ENCODE measurements around the gene HES6.

Gene HES6

DNA sequence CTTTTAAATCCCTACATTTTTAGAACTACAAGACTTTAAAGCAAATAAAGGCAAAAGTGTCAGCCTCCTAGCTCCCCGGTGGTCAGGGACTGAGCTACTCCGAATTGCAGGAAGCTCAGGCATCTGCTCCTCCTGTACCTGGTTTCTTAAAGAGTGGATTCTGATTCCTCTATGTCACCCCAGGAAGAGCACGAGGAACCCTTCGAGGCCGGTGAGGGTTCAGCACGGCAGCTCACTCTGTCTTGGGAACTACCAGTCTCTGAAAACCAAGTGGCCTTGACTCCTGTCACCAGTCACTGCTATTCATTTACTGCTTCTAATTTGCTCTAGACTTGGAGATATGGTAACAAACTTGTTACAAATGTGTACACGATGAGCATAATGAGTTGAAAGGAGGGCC is 46.3 kb upstream of the HES6 start:
- TF ChIP-seq, protein P1, sequence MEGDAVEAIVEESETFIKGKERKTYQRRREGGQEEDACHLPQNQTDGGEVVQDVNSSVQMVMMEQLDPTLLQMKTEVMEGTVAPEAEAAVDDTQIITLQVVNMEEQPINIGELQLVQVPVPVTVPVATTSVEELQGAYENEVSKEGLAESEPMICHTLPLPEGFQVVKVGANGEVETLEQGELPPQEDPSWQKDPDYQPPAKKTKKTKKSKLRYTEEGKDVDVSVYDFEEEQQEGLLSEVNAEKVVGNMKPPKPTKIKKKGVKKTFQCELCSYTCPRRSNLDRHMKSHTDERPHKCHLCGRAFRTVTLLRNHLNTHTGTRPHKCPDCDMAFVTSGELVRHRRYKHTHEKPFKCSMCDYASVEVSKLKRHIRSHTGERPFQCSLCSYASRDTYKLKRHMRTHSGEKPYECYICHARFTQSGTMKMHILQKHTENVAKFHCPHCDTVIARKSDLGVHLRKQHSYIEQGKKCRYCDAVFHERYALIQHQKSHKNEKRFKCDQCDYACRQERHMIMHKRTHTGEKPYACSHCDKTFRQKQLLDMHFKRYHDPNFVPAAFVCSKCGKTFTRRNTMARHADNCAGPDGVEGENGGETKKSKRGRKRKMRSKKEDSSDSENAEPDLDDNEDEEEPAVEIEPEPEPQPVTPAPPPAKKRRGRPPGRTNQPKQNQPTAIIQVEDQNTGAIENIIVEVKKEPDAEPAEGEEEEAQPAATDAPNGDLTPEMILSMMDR (IDR thresholded peaks at IDR 0.05; ENCODE audit: insufficient read depth, low read length, poor library complexity, severe bottlenecking) = no peak
- no peak for TF ChIP-seq EZH2phosphoT487 (conservative IDR thresholded peaks at IDR 0.05; ENCODE audit: low read length)
- no peaks in the 10 kb centered on the region for H3K27me3 ChIP-seq (ENCODE audit: low read length)
- no peaks in the 10 kb centered on the region for H3K9me3 ChIP-seq (ENCODE audit: insufficient read depth, low read length)
- H3K9me2 ChIP-seq (replicated peaks; ENCODE audit: insufficient read depth, low read length) = no peaks in the 10 kb centered on the region
- no peak overlapping the region for H3K27ac ChIP-seq (ENCODE audit: low read depth, low read length)
- H3K36me3 ChIP-seq (ENCODE audit: low read length) = no peaks in the 10 kb centered on the region
- no peak overlapping the region for H3K4me3 ChIP-seq (ENCODE audit: insufficient read depth, low read length, poor library complexity, severe bottlenecking)
- peaks cover 13% of the 10 kb centered on the region; the same call in 1 of the 2 replicates for H3F3A ChIP-seq (ENCODE audit: insufficient read depth)
- peak overlapping the region; percentile 78 for H3K4me2 ChIP-seq (ENCODE audit: low read depth, low read length, poor library complexity, severe bottlenecking)
- H3K9ac ChIP-seq (ENCODE audit: low read length) = no peak overlapping the region; the same call in 1 of the 2 replicates
- H4K20me1 ChIP-seq (ENCODE audit: low read depth, low read length) = peaks cover 7% of the 10 kb centered on the region; the same call in 1 of the 2 replicates
- peaks cover 72% of the 10 kb centered on the region for H3K79me2 ChIP-seq (ENCODE audit: insufficient read depth, low read length)
- H2AFZ ChIP-seq (ENCODE audit: low read depth, low read length, severe bottlenecking) = no peak overlapping the region

DNA sequence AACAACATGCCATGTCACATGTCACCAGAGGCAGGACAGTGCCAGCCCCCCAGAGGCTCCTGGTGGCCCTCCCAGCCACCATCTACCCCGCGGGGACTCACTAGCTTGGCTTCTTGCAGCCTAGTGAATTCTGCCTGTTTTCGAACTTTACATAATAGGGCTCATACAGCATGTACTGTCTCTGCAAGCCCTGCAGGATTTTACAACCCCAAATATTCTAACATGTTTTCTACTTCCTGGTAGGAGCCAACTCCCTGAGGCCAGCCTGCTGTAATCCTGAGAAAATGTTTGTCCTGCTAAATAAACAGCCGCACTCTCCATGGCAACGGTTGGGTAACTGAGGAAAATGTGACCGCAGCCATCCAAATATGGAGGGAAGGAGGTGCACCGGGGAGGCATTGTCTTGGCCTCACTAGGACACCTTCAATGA is 45.8 kb upstream of the HES6 start:
- Histone ChIP-seq H3K9me3 (ENCODE audit: insufficient read depth, low read length) (no peaks in the 10 kb centered on the region), H3K9ac (ENCODE audit: low read length) (no peak overlapping the region), H3K4me3 (ENCODE audit: insufficient read depth, low read length, poor library complexity, severe bottlenecking) (no peak overlapping the region), H3K27me3 (ENCODE audit: low read length) (no peaks in the 10 kb centered on the region), H3K27ac (ENCODE audit: low read depth, low read length) (no peak overlapping the region), H3F3A (ENCODE audit: insufficient read depth) (peaks cover 13% of the 10 kb centered on the region; the same call in 1 of the 2 replicates), H3K36me3 (ENCODE audit: low read length) (no peaks in the 10 kb centered on the region), H3K4me2 (ENCODE audit: low read depth, low read length, poor library complexity, severe bottlenecking) (no peak overlapping the region), H3K9me2 (replicated peaks; ENCODE audit: insufficient read depth, low read length) (no peaks in the 10 kb centered on the region), H2AFZ (ENCODE audit: low read depth, low read length, severe bottlenecking) (no peak overlapping the region), H4K20me1 (ENCODE audit: low read depth, low read length) (peaks cover 7% of the 10 kb centered on the region; the same call in 1 of the 2 replicates), H3K79me2 (ENCODE audit: insufficient read depth, low read length) (peaks cover 76% of the 10 kb centered on the region)
- TF ChIP-seq, protein P1 (IDR thresholded peaks at IDR 0.05; ENCODE audit: insufficient read depth, low read length, poor library complexity, severe bottlenecking) = no peak
- no peak for TF ChIP-seq EZH2phosphoT487 (conservative IDR thresholded peaks at IDR 0.05; ENCODE audit: low read length)

DNA sequence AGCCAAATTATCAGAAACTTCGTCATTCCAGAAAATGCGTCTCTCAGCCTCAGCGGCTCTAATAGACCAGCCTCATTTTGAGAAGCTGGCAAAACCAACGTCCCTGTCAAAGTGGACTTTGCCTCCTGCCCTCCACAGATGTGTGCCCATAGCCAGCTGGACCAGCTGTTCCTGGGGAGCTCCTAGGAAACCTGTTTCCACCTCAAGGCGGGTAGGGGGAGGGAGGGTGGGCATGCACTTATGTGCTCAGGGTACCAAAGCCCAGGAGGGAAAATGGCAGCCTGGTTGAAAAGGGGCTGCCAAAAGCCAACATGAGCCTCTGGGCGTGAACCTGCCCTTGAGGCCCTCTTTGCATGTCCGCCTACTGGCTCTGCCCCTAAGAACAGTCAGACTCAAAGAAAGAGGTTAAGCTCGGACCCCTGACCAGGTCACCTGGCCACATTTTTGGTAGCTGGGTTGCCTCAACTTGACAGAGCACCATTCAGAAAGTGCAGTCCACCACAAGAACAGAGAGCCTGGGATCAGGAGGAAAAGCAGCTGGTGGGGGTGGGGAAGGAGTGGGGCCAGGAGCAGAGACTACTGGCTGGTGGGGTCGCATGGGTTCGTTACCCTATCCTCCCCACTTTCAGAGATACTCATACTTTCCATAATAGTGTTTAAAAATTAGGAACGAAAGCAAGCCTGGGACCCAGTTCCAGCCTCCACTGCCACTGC is 45.1 kb upstream of the HES6 start:
- TF ChIP-seq, protein P1 (IDR thresholded peaks at IDR 0.05; ENCODE audit: insufficient read depth, low read length, poor library complexity, severe bottlenecking) = no peak
- TF ChIP-seq EZH2phosphoT487 (conservative IDR thresholded peaks at IDR 0.05; ENCODE audit: low read length) = no peak
- peaks cover 7% of the 10 kb centered on the region; the same call in 1 of the 2 replicates for H4K20me1 ChIP-seq (ENCODE audit: low read depth, low read length)
- H3K9ac ChIP-seq (ENCODE audit: low read length) = no peak overlapping the region
- no peaks in the 10 kb centered on the region for H3K9me2 ChIP-seq (replicated peaks; ENCODE audit: insufficient read depth, low read length)
- no peak overlapping the region for H3K4me2 ChIP-seq (ENCODE audit: low read depth, low read length, poor library complexity, severe bottlenecking)
- H3K27ac ChIP-seq (ENCODE audit: low read depth, low read length) = no peak overlapping the region
- H3K9me3 ChIP-seq (ENCODE audit: insufficient read depth, low read length) = no peaks in the 10 kb centered on the region
- no peak overlapping the region for H3K4me3 ChIP-seq (ENCODE audit: insufficient read depth, low read length, poor library complexity, severe bottlenecking)
- peaks cover 83% of the 10 kb centered on the region for H3K79me2 ChIP-seq (ENCODE audit: insufficient read depth, low read length)
- H3K36me3 ChIP-seq (ENCODE audit: low read length) = no peaks in the 10 kb centered on the region
- no peaks in the 10 kb centered on the region for H3K27me3 ChIP-seq (ENCODE audit: low read length)
- H2AFZ ChIP-seq (ENCODE audit: low read depth, low read length, severe bottlenecking) = no peak overlapping the region
- peaks cover 7% of the 10 kb centered on the region; the same call in 1 of the 2 replicates for H3F3A ChIP-seq (ENCODE audit: insufficient read depth)
